C4-2B (cell line): ENCODE results near the gene FNDC10.
A peak's percentile ranks its signal among the peaks of the same experiment; 100 is the strongest.

Experiments
- H3K27ac ChIP-seq: fragments of 450-650 bp; 2 replicates; pipeline ENCODE4 v1.5.1; 2017
- CTCF ChIP-seq: fragments of 450-650 bp; conservative IDR thresholded peaks from 2 replicates; pipeline ENCODE4 v1.5.1; 2017; ENCODE audit warnings: mild to moderate bottlenecking
- ZFX ChIP-seq: fragments of 450-650 bp; IDR thresholded peaks from 2 replicates; pipeline ENCODE4 v1.6.1; 2017

Gene FNDC10

GRCh38 chr1:1604374-1605033 is 4.6 kb upstream of the FNDC10 start:
- H3K27ac ChIP-seq, result no peak overlapping the region
- TF ChIP-seq CTCF (no peak), ZFX (no peak)

- no peak overlapping the region for H3K27ac ChIP-seq
- TF ChIP-seq ZFX (no peak), CTCF (no peak)
Measured at GRCh38 chr1:1603671-1604373, 3.9 kb upstream of the FNDC10 start.

GRCh38 chr1:1602968-1603506 is 3.1 kb upstream of the FNDC10 start:
- no peak overlapping the region for H3K27ac ChIP-seq
- TF ChIP-seq ZFX, result no peak
- no peak for TF ChIP-seq CTCF

- no peak overlapping the region for H3K27ac ChIP-seq
- TF ChIP-seq CTCF (no peak), ZFX (no peak)
Measured at GRCh38 chr1:1602304-1602967, 2.5 kb upstream of the FNDC10 start.

GRCh38 chr1:1601564-1602303 is 1.8 kb upstream of the FNDC10 start:
- no peak for TF ChIP-seq CTCF
- no peak for TF ChIP-seq ZFX
- no peak overlapping the region for H3K27ac ChIP-seq

GRCh38 chr1:1600861-1601563 is 1.1 kb upstream of the FNDC10 start:
- peak overlapping the region; percentile 39; the same call in 1 of the 2 replicates for H3K27ac ChIP-seq
- TF ChIP-seq CTCF (no peak), ZFX (no peak)
